ENCODE measurements around the gene GPC3.
"Not testable (repeated sequence)": the region's sequence is repeated elsewhere in the genome, so short reads cannot be mapped to it uniquely, and the experiment has no call there.

GPC3 gene

GRCh38 chrX:134020910-134021309 lies 35.5 kb upstream of the GPC3 start:
- H3K27ac ChIP-seq: no peak overlapping the region
- no peak for TF ChIP-seq CTCF (IDR thresholded peaks at IDR 0.05)
- TF ChIP-seq ZFX (IDR thresholded peaks at IDR 0.05; ENCODE audit: borderline replicate concordance): no peak

GRCh38 chrX:134019567-134020206 lies 34.3 kb upstream of the GPC3 start:
- no peak overlapping the region for H3K27ac ChIP-seq
- no peak for TF ChIP-seq CTCF (IDR thresholded peaks at IDR 0.05)
- TF ChIP-seq ZFX (IDR thresholded peaks at IDR 0.05; ENCODE audit: borderline replicate concordance): no peak

- not testable (repeated sequence) for H3K27ac ChIP-seq
Measured at GRCh38 chrX:134016309-134016708, 30.9 kb upstream of the GPC3 start.

GRCh38 chrX:134015510-134015909 lies 30.1 kb upstream of the GPC3 start:
- not testable (repeated sequence) for H3K27ac ChIP-seq

GRCh38 chrX:134013524-134013923 lies 28.1 kb upstream of the GPC3 start:
- TF ChIP-seq ZFX (IDR thresholded peaks at IDR 0.05; ENCODE audit: borderline replicate concordance): no peak
- no peak for TF ChIP-seq CTCF (IDR thresholded peaks at IDR 0.05)

GRCh38 chrX:134013092-134013497 lies 27.7 kb upstream of the GPC3 start:
- no peak overlapping the region for H3K27ac ChIP-seq
- TF ChIP-seq ZFX (IDR thresholded peaks at IDR 0.05; ENCODE audit: borderline replicate concordance) (no peak), CTCF (IDR thresholded peaks at IDR 0.05) (no peak)

More at GRCh38 chrX:134013524-134013923, 28.1 kb upstream of the GPC3 start:
- H3K27ac ChIP-seq: no peak overlapping the region

GRCh38 chrX:134010690-134011089 lies 25.3 kb upstream of the GPC3 start:
- TF ChIP-seq CTCF (IDR thresholded peaks at IDR 0.05) (no peak), ZFX (IDR thresholded peaks at IDR 0.05; ENCODE audit: borderline replicate concordance) (no peak)
- H3K27ac ChIP-seq: no peak overlapping the region

GRCh38 chrX:134007716-134008115 lies 22.3 kb upstream of the GPC3 start:
- TF ChIP-seq CTCF (IDR thresholded peaks at IDR 0.05) (no peak), ZFX (IDR thresholded peaks at IDR 0.05; ENCODE audit: borderline replicate concordance) (no peak)
- no peak overlapping the region for H3K27ac ChIP-seq
